Measurements from ENCODE around the gene ACTR3. TPM values are rescaled to one million over a fixed set of nuclear protein-coding genes. Genes with fewer than 3 reads are reported as not detected.

Gene ACTR3
- total RNA-seq, 1 donor from 2014 or later = 638 TPM

DNA sequence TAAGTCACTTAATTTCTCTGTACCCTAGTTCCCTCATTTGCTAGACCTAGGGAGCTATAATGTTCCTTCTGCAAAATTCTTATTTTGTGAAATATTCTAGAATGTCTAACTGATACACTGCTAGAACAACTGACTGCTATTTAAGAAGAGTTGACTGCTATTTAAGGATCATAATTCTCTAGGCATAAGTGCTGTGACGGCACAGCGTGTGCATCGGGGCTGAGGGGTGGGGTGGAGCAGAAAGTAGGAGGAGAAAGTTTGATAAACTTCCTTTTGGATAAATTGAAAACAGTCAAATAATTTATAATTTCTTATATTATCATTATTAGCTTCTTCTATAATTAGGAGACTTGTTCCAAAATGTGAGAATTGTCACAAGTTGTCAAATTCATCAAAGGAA lies 10.4 kb upstream of the ACTR3 start:
- POLR2A ChIA-PET = interaction anchor here (0.5 to 2.4 kb wide), 7 partner anchors 7 to 123 kb away, joined by 3 to 9 read pairs (median 6); partner anchors contain the start of genes ACTR3 and SLC35F5
- no peak for DNase-seq
- peaks cover 16% of the 10 kb centered on the region for H3K36me3 Mint-ChIP-seq (ENCODE audit: low read depth)
- H3K27me3 Mint-ChIP-seq = no peaks in the 10 kb centered on the region
- no peak overlapping the region for H3K27ac Mint-ChIP-seq
- no peak for ATAC-seq (ENCODE audit: low read depth)
- H3K4me3 Mint-ChIP-seq = no peak overlapping the region
- CTCF ChIA-PET = interaction anchor here (1.0 kb wide), 1 partner anchor 8 kb away, joined by 3 read pairs; no protein-coding TSS in a partner anchor
- peaks cover 27% of the 10 kb centered on the region for H3K4me1 Mint-ChIP-seq
- no peaks in the 10 kb centered on the region for H3K9me3 Mint-ChIP-seq
- intact Hi-C loops (cut with micrococcal nuclease) = no loop called here
- TF ChIP-seq, protein P1, sequence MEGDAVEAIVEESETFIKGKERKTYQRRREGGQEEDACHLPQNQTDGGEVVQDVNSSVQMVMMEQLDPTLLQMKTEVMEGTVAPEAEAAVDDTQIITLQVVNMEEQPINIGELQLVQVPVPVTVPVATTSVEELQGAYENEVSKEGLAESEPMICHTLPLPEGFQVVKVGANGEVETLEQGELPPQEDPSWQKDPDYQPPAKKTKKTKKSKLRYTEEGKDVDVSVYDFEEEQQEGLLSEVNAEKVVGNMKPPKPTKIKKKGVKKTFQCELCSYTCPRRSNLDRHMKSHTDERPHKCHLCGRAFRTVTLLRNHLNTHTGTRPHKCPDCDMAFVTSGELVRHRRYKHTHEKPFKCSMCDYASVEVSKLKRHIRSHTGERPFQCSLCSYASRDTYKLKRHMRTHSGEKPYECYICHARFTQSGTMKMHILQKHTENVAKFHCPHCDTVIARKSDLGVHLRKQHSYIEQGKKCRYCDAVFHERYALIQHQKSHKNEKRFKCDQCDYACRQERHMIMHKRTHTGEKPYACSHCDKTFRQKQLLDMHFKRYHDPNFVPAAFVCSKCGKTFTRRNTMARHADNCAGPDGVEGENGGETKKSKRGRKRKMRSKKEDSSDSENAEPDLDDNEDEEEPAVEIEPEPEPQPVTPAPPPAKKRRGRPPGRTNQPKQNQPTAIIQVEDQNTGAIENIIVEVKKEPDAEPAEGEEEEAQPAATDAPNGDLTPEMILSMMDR (IDR thresholded peaks at IDR 0.05) = no peak

DNA sequence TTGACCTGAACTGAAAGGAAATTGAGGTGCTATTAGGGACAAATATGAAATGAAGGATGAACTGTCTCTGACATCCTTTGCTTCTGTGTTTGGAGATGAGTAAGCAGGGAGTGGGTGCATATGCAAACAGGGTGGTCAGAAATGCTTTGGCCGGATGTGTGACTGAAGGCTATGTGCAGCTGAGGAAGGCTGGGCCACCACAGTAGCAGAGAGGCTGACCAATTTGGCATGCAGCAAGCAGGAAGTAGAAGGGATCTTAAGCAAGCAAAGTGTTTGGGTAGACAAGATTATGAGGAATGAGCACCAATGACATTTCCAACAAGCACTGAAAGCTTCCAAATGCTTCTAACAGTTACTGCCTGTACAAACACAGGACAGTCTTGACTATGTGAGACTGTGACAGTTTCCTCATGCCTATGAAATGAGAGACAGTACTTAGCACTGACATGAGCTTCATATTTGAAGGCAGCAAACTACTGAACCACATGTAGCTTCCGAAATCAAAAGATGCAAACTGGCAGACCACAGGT lies 3.3 kb upstream of the ACTR3 start:
- Mint-ChIP-seq H3K27me3 (no peaks in the 10 kb centered on the region), H3K36me3 (ENCODE audit: low read depth) (peaks cover 27% of the 10 kb centered on the region), H3K27ac (peak overlapping the region; percentile 92), H3K9me3 (no peaks in the 10 kb centered on the region), H3K4me1 (peaks cover 54% of the 10 kb centered on the region), H3K4me3 (peak overlapping the region; percentile 98)
- TF ChIP-seq, protein P1 (IDR thresholded peaks at IDR 0.05) = no peak
- CTCF ChIA-PET = interaction anchor here (1.3 kb wide), 1 partner anchor 130 kb away, joined by 3 read pairs; the partner anchor contains the start of gene SLC35F5
- peak; percentile 32 for DNase-seq
- POLR2A ChIA-PET = interaction anchor here (0.7 to 10.9 kb wide), 10 partner anchors 8 to 130 kb away, joined by 3 to 191 read pairs (median 4); partner anchors contain the start of gene SLC35F5
- peak; percentile 11 for ATAC-seq (ENCODE audit: low read depth)
- intact Hi-C loops (cut with micrococcal nuclease) = no loop called here

DNA sequence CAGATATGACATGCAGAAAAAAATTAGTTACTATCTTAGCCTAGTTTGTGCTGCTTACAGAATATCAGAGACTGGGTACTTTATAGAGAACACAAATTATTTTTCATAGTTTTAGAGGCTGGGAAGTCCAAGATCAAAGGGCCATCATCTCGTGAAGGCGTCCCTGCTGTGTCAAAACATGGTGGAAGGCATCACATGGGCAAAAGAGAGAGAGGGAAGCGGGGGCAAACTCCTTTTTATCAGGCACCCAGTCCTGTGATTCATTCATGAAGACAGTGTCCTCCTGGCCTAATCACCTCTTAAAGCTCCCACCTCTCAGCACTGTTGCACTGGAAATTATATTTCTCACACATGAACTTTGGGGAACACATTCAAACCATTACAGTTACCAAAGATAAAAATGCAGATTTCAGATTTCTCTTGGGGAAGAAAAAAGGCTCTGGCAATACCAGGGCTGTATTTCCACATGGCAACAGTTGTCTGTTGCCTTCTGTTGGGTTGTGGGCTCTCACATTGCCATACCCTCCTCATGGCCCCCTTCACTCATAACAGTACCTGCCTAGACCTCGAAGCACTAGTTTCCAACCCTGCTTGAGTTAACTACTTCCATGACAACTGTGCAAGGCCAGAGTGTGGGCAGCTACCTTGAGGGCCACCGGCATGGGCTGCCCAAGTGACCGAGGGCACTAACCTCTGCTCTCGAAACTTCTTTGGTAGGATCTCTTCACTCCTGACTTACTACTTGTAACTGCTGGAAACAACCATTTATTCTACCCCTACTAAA lies 2.7 kb upstream of the ACTR3 start:
- DNase-seq (no peak), ATAC-seq (ENCODE audit: low read depth) (no peak)
- Mint-ChIP-seq H3K27ac (peak overlapping the region; percentile 92), H3K4me3 (peak overlapping the region; percentile 98), H3K9me3 (no peaks in the 10 kb centered on the region), H3K36me3 (ENCODE audit: low read depth) (peaks cover 26% of the 10 kb centered on the region), H3K27me3 (no peaks in the 10 kb centered on the region), H3K4me1 (peaks cover 60% of the 10 kb centered on the region)
- ChIA-PET POLR2A (interaction anchor here (0.6 to 10.9 kb wide), 11 partner anchors 8 to 131 kb away, joined by 3 to 191 read pairs (median 5); partner anchors contain the start of gene SLC35F5), CTCF (interaction anchor here (1.3 kb wide), 1 partner anchor 131 kb away, joined by 3 read pairs; the partner anchor contains the start of gene SLC35F5)
- intact Hi-C loops (cut with micrococcal nuclease) = no loop called here
- TF ChIP-seq, protein P1 (IDR thresholded peaks at IDR 0.05) = no peak

DNA sequence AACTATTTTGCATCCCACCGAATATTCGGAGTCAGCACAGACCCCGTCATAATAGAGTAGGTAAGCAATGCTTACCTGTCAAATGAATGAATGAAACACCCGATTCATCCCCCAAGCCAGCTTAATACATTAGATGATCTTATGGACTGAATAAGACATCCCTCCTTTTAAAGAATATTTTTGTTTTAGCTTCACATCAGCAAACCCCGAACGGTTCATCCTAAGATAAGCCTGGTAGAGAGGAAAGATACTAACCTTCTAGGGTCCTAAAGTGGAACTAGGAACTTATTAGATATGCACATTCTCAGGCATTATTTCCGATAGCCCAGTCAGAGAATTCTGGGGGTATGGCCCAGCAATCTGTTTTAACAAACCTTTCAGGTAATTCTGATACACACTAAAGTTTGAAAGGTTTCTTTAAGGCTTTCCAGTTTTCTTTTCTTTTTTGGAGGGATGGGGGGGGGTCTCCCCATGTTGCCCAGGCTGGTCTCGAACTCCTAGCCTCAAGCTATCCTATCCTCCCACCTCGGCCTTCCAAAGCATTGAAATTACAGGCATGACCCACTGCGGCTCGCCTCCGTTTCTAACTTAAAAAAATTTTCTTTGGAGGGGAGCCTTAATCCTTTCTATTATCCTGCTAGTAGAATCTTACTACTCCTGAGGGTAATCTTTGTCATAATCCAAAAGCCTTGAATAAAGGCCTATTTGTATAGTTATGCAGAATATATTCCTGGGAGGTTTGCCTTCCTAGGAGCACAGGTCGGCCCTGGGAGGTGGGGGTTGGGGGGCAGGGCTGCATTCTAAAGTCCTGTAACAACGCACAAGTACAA lies 1.0 kb upstream of the ACTR3 start:
- POLR2A ChIA-PET = interaction anchor here (0.6 to 10.9 kb wide), 14 partner anchors 9 to 1341 kb away, joined by 3 to 191 read pairs (median 5); partner anchors contain the start of gene SLC35F5
- TF ChIP-seq, protein P1 (IDR thresholded peaks at IDR 0.05) = no peak
- Mint-ChIP-seq H3K4me3 (peak overlapping the region; percentile 98), H3K9me3 (no peaks in the 10 kb centered on the region), H3K27me3 (no peaks in the 10 kb centered on the region), H3K36me3 (ENCODE audit: low read depth) (peaks cover 37% of the 10 kb centered on the region), H3K27ac (peak overlapping the region; percentile 98), H3K4me1 (peaks cover 77% of the 10 kb centered on the region)
- no peak for DNase-seq
- intact Hi-C loops (cut with micrococcal nuclease) = loop anchor here (1.0 kb wide), 2 partner anchors 30 to 34 kb away; no protein-coding TSS in a partner anchor
- CTCF ChIA-PET = interaction anchor here (0.7 to 1.6 kb wide), 6 partner anchors 10 to 132 kb away, joined by 3 to 4 read pairs (median 3); partner anchors contain the start of gene SLC35F5
- ATAC-seq (ENCODE audit: low read depth) = no peak

All from activated B cell treated with CpG ODN at 0.5 μM for 24 hours (primary cell).